Sigmoid colon (tissue), 4 donors: ENCODE data around the gene PTF1A.

Experiments
- CTCF ChIP-seq, 4 experiments: fragments of 450-650 bp in 3 of 4; fragments of 200-600 bp in 1 of 4; IDR thresholded peaks; one replicate each; pipeline ENCODE4 v1.5.1; 2016 to 2019; ENCODE audit warnings: antibody characterized with exemption in 4 of 4, mild to moderate bottlenecking in 3 of 4, moderate library complexity in 2 of 4
- EP300 ChIP-seq, 4 donors: sonication (generic); formaldehyde crosslinking; IDR thresholded peaks; one replicate each; pipeline ENCODE4 v1.6.1; 2017; ENCODE audit warnings: antibody characterized with exemption in 4 of 4
- POLR2A ChIP-seq, 2 donors: fragments of 450-650 bp; IDR thresholded peaks; one replicate each; pipeline ENCODE4 v1.6.1; 2016; ENCODE audit warnings: antibody characterized with exemption in 2 of 2, mild to moderate bottlenecking in 2 of 2, moderate library complexity in 2 of 2
- POLR2AphosphoS5 ChIP-seq, 4 donors: sonication (generic); formaldehyde crosslinking; IDR thresholded peaks; one replicate each; pipeline ENCODE4 v1.6.1; 2017; ENCODE audit warnings: antibody characterized with exemption in 4 of 4

GRCh38 chr10:23190872-23191763, 994 bp upstream of the PTF1A start:
- TF ChIP-seq CTCF (IDR thresholded peaks at IDR 0.05), result no peak
- TF ChIP-seq POLR2A (IDR thresholded peaks at IDR 0.05), result no peak
- no peak for TF ChIP-seq POLR2AphosphoS5 (IDR thresholded peaks at IDR 0.05)
- no peak for TF ChIP-seq EP300 (IDR thresholded peaks at IDR 0.05)
